Measurements from ENCODE around the gene TXLNA.
"Not testable (repeated sequence)": the region's sequence is repeated elsewhere in the genome, so short reads cannot be mapped to it uniquely, and the experiment has no call there.

DNA sequence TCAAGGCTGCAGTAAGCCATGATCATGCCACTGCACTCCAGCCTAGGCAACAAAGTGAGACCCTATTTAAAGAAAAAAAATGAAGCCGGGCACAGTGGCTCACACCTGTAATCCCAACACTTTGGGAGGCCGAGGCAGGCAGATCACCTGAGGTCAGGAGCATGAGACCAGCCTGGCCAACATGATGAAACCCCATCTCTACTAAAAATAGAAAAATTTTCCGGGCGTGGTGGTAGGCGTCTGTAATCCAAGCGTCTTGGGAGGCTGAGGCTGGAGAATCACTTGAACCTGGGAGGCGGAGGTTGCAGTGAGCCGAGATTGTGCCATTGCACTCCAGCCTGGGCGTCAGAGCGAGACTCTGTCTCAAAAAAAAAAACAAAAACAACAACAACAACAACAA lies 13.8 kb upstream of the TXLNA start:
- TF ChIP-seq, protein P1, sequence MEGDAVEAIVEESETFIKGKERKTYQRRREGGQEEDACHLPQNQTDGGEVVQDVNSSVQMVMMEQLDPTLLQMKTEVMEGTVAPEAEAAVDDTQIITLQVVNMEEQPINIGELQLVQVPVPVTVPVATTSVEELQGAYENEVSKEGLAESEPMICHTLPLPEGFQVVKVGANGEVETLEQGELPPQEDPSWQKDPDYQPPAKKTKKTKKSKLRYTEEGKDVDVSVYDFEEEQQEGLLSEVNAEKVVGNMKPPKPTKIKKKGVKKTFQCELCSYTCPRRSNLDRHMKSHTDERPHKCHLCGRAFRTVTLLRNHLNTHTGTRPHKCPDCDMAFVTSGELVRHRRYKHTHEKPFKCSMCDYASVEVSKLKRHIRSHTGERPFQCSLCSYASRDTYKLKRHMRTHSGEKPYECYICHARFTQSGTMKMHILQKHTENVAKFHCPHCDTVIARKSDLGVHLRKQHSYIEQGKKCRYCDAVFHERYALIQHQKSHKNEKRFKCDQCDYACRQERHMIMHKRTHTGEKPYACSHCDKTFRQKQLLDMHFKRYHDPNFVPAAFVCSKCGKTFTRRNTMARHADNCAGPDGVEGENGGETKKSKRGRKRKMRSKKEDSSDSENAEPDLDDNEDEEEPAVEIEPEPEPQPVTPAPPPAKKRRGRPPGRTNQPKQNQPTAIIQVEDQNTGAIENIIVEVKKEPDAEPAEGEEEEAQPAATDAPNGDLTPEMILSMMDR (IDR thresholded peaks at IDR 0.05): not testable (repeated sequence)
- TF ChIP-seq POLR2A, POLR2AphosphoS5, EP300 (IDR thresholded peaks at IDR 0.05): not testable (repeated sequence)
